Measurements from ENCODE around the gene SHCBP1.

GRCh38 chr16:46573008-46573833, 48.0 kb downstream of the SHCBP1 start:
- no peak for TF ChIP-seq GATA1 (IDR thresholded peaks at IDR 0.05; ENCODE audit: low read depth, low read length)
- no peak for TF ChIP-seq POLR2A (IDR thresholded peaks at IDR 0.05; ENCODE audit: low read length)
